Amniotic epithelial cell (primary cell): Measurements from ENCODE around the gene YTHDF1.

Experiments
- DNase-seq: peaks from one replicate; pipeline ENCODE4 v3.0.0-alpha.2; 2010; ENCODE audit warnings: low read depth

YTHDF1 gene

GRCh38 chr20:63248835-63249591, 33.1 kb upstream of the YTHDF1 start:
- no peak for DNase-seq

- no peak for DNase-seq
Measured at GRCh38 chr20:63247671-63248228, 31.8 kb upstream of the YTHDF1 start.

GRCh38 chr20:63246490-63247288, 30.8 kb upstream of the YTHDF1 start:
- DNase-seq: no peak

- DNase-seq: no peak
Measured at GRCh38 chr20:63244468-63244867, 28.5 kb upstream of the YTHDF1 start.

- no peak for DNase-seq
Measured at GRCh38 chr20:63243604-63244247, 27.8 kb upstream of the YTHDF1 start.

- DNase-seq: no peak
Measured at GRCh38 chr20:63242736-63243135, 26.8 kb upstream of the YTHDF1 start.

- no peak for DNase-seq
Measured at GRCh38 chr20:63241272-63241671, 25.3 kb upstream of the YTHDF1 start.

GRCh38 chr20:63240004-63240403, 24.1 kb upstream of the YTHDF1 start:
- DNase-seq: no peak

- no peak for DNase-seq
Measured at GRCh38 chr20:63239431-63239830, 23.5 kb upstream of the YTHDF1 start.

GRCh38 chr20:63238514-63239125, 22.7 kb upstream of the YTHDF1 start:
- DNase-seq: no peak

- DNase-seq: no peak
Measured at GRCh38 chr20:63238031-63238430, 22.1 kb upstream of the YTHDF1 start.

- no peak for DNase-seq
Measured at GRCh38 chr20:63236116-63236837, 20.3 kb upstream of the YTHDF1 start.

GRCh38 chr20:63235399-63235983, 19.6 kb upstream of the YTHDF1 start, which contains the start of gene BIRC7:
BIRC7 (plus strand) TSS chr20:63235905; CDS start chr20:63236097, 192 bp downstream.
- peak; percentile 14 for DNase-seq

GRCh38 chr20:63234693-63235398, 18.9 kb upstream of the YTHDF1 start:
- no peak for DNase-seq

- DNase-seq: no peak
Measured at GRCh38 chr20:63233924-63234323, 18.0 kb upstream of the YTHDF1 start.

GRCh38 chr20:63233061-63233344, 17.1 kb upstream of the YTHDF1 start:
- no peak for DNase-seq

- DNase-seq: peak; percentile 92
Measured at GRCh38 chr20:63232235-63233060, 16.5 kb upstream of the YTHDF1 start.

GRCh38 chr20:63230800-63231268, 14.9 kb upstream of the YTHDF1 start:
- peak; percentile 64 for DNase-seq

GRCh38 chr20:63228806-63229205, 12.9 kb upstream of the YTHDF1 start:
- DNase-seq: no peak
